K562 (cell line): ENCODE measurements around the gene PLEKHH2. TPM values are rescaled to one million over a fixed set of nuclear protein-coding genes. Genes with fewer than 3 reads are reported as not detected.

ENCODE experiments used
- CBX3 ChIP-seq, 2 experiments: IDR thresholded peaks; 1 replicate in 1 of 2; 2 replicates in 1 of 2; pipeline ENCODE4 v1.6.1; 2012; ENCODE audit warnings: inconsistent platforms in 2 of 2, low read length in 2 of 2, borderline replicate concordance in 1 of 2, control low read depth in 1 of 2
- ESRRA ChIP-seq: fragments of 450-650 bp; IDR thresholded peaks from 2 replicates; pipeline ENCODE4 v1.6.1; 2014; ENCODE audit warnings: low read depth, mild to moderate bottlenecking, moderate library complexity, borderline replicate concordance
- HSF4 ChIP-seq: fragments of 250-450 bp; sonication (Bioruptor Pico); IDR thresholded peaks from 2 replicates; pipeline ENCODE4 v2.1.2; 2022; ENCODE audit warnings: mild to moderate bottlenecking, moderate library complexity, borderline replicate concordance
- JUND ChIP-seq, 2 experiments: IDR thresholded peaks; 2 replicates in 1 of 2; 3 replicates in 1 of 2; pipeline ENCODE4 v1.6.1; 2011; ENCODE audit warnings: borderline replicate concordance in 2 of 2, low read depth in 2 of 2, low read length in 2 of 2, improper control_type of control experiment in 1 of 2, missing biosample characterization in 1 of 2, missing genetic modification characterization in 1 of 2, missing genetic modification reagents in 1 of 2
- MECOM ChIP-seq: fragments of 250-450 bp; sonication (Bioruptor Pico); IDR thresholded peaks from 2 replicates; pipeline ENCODE4 v1.8.0; 2022; ENCODE audit warnings: inconsistent platforms
- POLR3G ChIP-seq: IDR thresholded peaks from 2 replicates; pipeline ENCODE4 v1.6.1; 2011; ENCODE audit not compliant: insufficient read length, insufficient replicate concordance; ENCODE audit errors: extremely low read depth
- RB1 ChIP-seq: fragments of 450-650 bp; IDR thresholded peaks from 2 replicates; pipeline ENCODE4 v1.6.1; 2017; ENCODE audit warnings: low read depth, mild to moderate bottlenecking
- TEAD4 ChIP-seq, 2 experiments: sonication (generic) in 1 of 2; formaldehyde crosslinking in 1 of 2; IDR thresholded peaks; 2 replicates each; pipeline versions ENCODE4 v1.6.1 to v1.8.0; 2012 to 2022; ENCODE audit warnings: borderline replicate concordance in 1 of 2, inconsistent platforms in 1 of 2, low read length in 1 of 2, mild to moderate bottlenecking in 1 of 2, missing genetic modification reagents in 1 of 2
- TFE3 ChIP-seq: fragments of 450-650 bp; formaldehyde crosslinking; IDR thresholded peaks from 2 replicates; pipeline ENCODE4 v1.4.0; 2020; ENCODE audit warnings: mild to moderate bottlenecking, mixed read lengths
- ZBTB11 ChIP-seq, 3 experiments: fragments of 200-800 bp in 1 of 3; fragments of 250-450 bp in 1 of 3; fragments of 450-650 bp in 1 of 3; sonication (Bioruptor Pico) in 1 of 3; sonication (Bioruptor generic) in 1 of 3; formaldehyde crosslinking in 1 of 3; IDR thresholded peaks; 2 replicates each; pipeline versions ENCODE4 v1.6.1 to v1.8.0; 2016 to 2022; ENCODE audit warnings: mild to moderate bottlenecking in 2 of 3, missing genetic modification characterization in 2 of 3, missing compliant biosample characterization in 1 of 3, moderate library complexity in 1 of 3
- ZNF134 ChIP-seq: fragments of 250-450 bp; sonication (Bioruptor Pico); conservative IDR thresholded peaks from 2 replicates; pipeline ENCODE4 v1.4.0; 2020
- ZNF263 ChIP-seq: sonication (generic); formaldehyde crosslinking; IDR thresholded peaks from 2 replicates; pipeline ENCODE4 v1.8.0; 2022; ENCODE audit warnings: mild to moderate bottlenecking, missing genetic modification reagents, borderline replicate concordance
- ZNF347 ChIP-seq: fragments of 450-650 bp; formaldehyde crosslinking; IDR thresholded peaks from 2 replicates; pipeline ENCODE4 v1.4.0; 2020; ENCODE audit warnings: low read depth, mild to moderate bottlenecking, moderate library complexity
- ZNF449 ChIP-seq: fragments of 250-450 bp; sonication (Bioruptor Pico); IDR thresholded peaks from 2 replicates; pipeline ENCODE4 v1.8.0; 2022; ENCODE audit warnings: moderate library complexity, mild to moderate bottlenecking, inconsistent platforms
- ZNF584 ChIP-seq: fragments of 200-800 bp; sonication (Bioruptor generic); IDR thresholded peaks from 2 replicates; pipeline ENCODE4 v1.6.1; 2016; ENCODE audit warnings: low read depth, mild to moderate bottlenecking, missing genetic modification characterization, missing compliant biosample characterization
- polyA plus RNA-seq, 8 experiments: library from polyadenylated mRNA; depleted of rRNA in 4 of 8; stranded (reverse) in 5 of 8; unstranded in 3 of 8; fragments of >200 nt; fragmentation: Nextera tagmentation in 2 of 8; fragmentation: Illumina TruSeq in 1 of 8; extraction: Ambion mirVana in 2 of 8; extraction: Trizol in 1 of 8; gene quantifications; 2 replicates each; pipeline versions ENCODE4 v1.2.1 to v1.2.3, GENCODE V29; 2011 to 2014; ENCODE audit warnings: inconsistent platforms in 1 of 8, missing spikeins in 1 of 8
- total RNA-seq, 7 experiments: library from RNA; depleted of rRNA in 6 of 7; stranded (reverse); fragments of >200 nt in 6 of 7; fragmentation: Illumina TruSeq in 2 of 7; extraction: Trizol in 2 of 7; gene quantifications; 2 replicates each; pipeline versions ENCODE4 v1.2.1 to v1.2.3, GENCODE V29; 2011 to 2021; ENCODE audit warnings: low replicate concordance in 1 of 7
- TF ChIP-seq, protein P1 (sequence below): fragments of 450-650 bp; formaldehyde crosslinking; IDR thresholded peaks from 2 replicates; pipeline ENCODE4 v1.4.0; 2020; ENCODE audit warnings: mild to moderate bottlenecking, moderate library complexity

Gene PLEKHH2
- total and polyA plus RNA-seq, 9 of the 15 experiments (the other 6 are each of a cell fraction or from before 2014, with no cell fraction given): 0.77 to 13.5 (median 2.7) TPM

DNA sequence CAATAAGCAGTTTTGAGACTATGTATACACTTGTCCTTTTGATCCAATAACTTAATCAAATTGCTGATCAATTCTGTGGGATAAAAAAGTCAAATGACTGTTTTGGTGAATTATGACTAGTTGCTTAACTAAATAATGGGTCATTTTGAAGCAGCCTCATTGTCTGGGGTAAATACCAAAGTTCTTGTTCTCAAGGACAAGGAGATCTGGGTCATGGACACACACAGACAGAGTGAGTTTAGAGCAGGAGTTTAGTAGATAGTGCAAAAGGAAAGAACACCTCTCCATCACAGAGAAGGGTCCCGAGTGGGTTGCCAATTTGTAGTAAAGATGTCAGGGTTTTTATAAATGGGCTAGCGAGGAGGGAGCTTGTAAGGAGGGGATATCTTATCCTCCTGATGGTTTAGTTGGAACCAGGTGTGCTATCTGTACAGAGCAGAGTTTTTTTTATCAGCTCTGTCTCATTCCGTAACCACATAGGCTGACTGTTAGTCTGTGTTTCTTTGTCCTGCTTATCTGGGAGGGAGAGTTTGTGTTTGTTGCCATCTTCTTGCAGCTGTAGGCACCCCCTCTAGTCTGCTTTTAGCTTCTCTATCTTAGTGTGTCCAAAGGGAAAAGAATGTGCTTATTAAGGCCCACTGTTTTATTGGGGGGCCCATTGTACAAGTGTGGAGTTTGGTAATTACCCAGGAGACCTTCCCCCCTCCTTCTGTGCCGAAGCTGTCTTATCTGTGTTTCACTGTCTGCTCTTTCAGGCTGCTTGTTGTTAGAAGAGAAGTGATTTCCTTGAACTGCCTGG is 87.9 kb downstream of the PLEKHH2 start (continued):
- TF ChIP-seq, protein P1, sequence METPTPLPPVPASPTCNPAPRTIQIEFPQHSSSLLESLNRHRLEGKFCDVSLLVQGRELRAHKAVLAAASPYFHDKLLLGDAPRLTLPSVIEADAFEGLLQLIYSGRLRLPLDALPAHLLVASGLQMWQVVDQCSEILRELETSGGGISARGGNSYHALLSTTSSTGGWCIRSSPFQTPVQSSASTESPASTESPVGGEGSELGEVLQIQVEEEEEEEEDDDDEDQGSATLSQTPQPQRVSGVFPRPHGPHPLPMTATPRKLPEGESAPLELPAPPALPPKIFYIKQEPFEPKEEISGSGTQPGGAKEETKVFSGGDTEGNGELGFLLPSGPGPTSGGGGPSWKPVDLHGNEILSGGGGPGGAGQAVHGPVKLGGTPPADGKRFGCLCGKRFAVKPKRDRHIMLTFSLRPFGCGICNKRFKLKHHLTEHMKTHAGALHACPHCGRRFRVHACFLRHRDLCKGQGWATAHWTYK (CRISPR knock-in tag): peak; percentile 66; the same call in 1 of the 2 replicates
- TF ChIP-seq POLR3G (no peak), ZNF347 (no peak), ZNF584 (CRISPR knock-in tag) (peak; percentile 83), TEAD4 (IDR thresholded peaks at IDR 0.05; ENCODE audit: low read length) (peak; percentile 99), TEAD4 (CRISPR knock-in tag; IDR thresholded peaks at IDR 0.05; ENCODE audit: borderline replicate concordance) (no peak), ESRRA (peak; percentile 90; the same call in 1 of the 2 replicates), TFE3 (no peak), ZNF263 (no peak), HSF4 (CRISPR knock-in tag) (no peak), ZNF134 (CRISPR knock-in tag) (peak; percentile 49; the same call in 1 of the 2 replicates), JUND (IDR thresholded peaks at IDR 0.05; ENCODE audit: borderline replicate concordance, low read depth, low read length) (peak; percentile 83), JUND (tag; IDR thresholded peaks at IDR 0.05; ENCODE audit: borderline replicate concordance, low read depth, low read length) (peak; percentile 65; the same call in 2 of the 3 replicates), ZNF449 (CRISPR knock-in tag) (0 out of 2 replicates have a peak, but pooled peaks have one; percentile 24), MECOM (CRISPR knock-in tag) (peak; percentile 73), RB1 (peak; percentile 37; the same call in 1 of the 2 replicates), CBX3 (IDR thresholded peaks at IDR 0.05; ENCODE audit: borderline replicate concordance in 1 of 2, low read length in 2 of 2) (0 out of 3 replicates have a peak, but pooled peaks of 1 of the 2 experiments have one; percentile 22), ZBTB11 (CRISPR knock-in tag; IDR thresholded peaks at IDR 0.05) (peak in 1 of 3 experiments; percentile 85; a peak in 2 of 6 replicates)
